Measurements from ENCODE around the gene C16orf78. TPM values are rescaled to one million over a fixed set of nuclear protein-coding genes. Genes with fewer than 3 reads are reported as not detected.
A peak's percentile ranks its signal among the peaks of the same experiment; 100 is the strongest.

C16orf78 gene
- total and polyA plus RNA-seq, 7 donors: not detected

DNA sequence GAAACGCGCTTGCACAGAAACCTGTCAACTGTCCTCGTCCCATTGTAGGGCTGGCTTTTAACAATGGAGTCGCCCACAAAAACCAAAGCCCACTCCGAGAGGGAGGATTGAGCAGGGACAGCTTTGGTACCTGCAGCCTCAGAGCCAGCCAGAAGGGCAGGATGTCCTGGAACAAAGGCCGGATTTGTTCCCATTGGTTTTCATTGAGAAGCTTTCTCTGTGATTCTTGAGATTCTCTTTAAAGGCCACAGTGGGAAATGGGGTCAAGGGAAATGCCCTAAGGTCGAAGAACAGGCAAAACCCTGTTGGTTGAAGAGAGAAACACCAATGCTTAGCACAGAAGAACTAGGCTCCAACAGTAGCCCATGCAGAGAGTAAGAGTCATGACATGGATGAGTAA is 65.4 kb downstream of the C16orf78 start:
- no peaks in the 10 kb centered on the region for H3K9me3 ChIP-seq
- H3K4me3 ChIP-seq: no peak overlapping the region
- no peaks in the 10 kb centered on the region for H3K4me1 ChIP-seq
- no peak overlapping the region for H3K27ac ChIP-seq
- peak; percentile 19 for DNase-seq
- H3K27me3 ChIP-seq: peaks cover 0 to 8% (median 0%) of the 10 kb centered on the region in 3 donors
- 80 to 90% methylated on average over 7 of the region's 7 CpGs for WGBS, 2 donors
- H3K36me3 ChIP-seq: no peaks in the 10 kb centered on the region
- intact Hi-C loops (cut with DNase I): no loop called here
- TF ChIP-seq POLR2A (IDR thresholded peaks at IDR 0.05) (no peak), POLR2AphosphoS5 (IDR thresholded peaks at IDR 0.05) (no peak), EP300 (IDR thresholded peaks at IDR 0.05) (no peak)
- TF ChIP-seq, protein P1, sequence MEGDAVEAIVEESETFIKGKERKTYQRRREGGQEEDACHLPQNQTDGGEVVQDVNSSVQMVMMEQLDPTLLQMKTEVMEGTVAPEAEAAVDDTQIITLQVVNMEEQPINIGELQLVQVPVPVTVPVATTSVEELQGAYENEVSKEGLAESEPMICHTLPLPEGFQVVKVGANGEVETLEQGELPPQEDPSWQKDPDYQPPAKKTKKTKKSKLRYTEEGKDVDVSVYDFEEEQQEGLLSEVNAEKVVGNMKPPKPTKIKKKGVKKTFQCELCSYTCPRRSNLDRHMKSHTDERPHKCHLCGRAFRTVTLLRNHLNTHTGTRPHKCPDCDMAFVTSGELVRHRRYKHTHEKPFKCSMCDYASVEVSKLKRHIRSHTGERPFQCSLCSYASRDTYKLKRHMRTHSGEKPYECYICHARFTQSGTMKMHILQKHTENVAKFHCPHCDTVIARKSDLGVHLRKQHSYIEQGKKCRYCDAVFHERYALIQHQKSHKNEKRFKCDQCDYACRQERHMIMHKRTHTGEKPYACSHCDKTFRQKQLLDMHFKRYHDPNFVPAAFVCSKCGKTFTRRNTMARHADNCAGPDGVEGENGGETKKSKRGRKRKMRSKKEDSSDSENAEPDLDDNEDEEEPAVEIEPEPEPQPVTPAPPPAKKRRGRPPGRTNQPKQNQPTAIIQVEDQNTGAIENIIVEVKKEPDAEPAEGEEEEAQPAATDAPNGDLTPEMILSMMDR (IDR thresholded peaks at IDR 0.05): no peak

DNA sequence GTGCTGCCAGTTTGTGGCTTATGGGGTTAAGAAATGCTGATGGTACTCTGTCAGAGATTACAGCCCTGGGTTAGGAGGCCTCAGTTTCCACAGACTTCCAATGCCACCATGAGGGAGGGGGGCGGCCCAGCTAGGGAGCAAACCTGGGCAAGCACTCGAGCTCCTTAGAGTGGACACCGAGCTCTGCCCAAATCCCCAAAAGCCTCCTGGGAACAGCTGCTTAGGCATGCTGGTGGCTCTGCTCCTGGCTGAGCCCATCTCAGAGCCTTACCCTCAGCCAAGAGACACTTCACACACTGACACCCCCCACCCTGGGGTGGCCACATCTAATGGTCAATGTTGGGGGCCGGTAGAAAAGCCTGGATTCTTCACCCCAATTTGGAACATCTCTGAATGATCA is 66.1 kb downstream of the C16orf78 start:
- Histone ChIP-seq H3K9me3 (no peaks in the 10 kb centered on the region), H3K36me3 (no peaks in the 10 kb centered on the region), H3K4me3 (no peak overlapping the region), H3K27ac (no peak overlapping the region), H3K27me3 (peaks cover 0 to 8% (median 0%) of the 10 kb centered on the region in 3 donors), H3K4me1 (no peaks in the 10 kb centered on the region)
- intact Hi-C loops (cut with DNase I): no loop called here
- TF ChIP-seq POLR2A (IDR thresholded peaks at IDR 0.05) (no peak), POLR2AphosphoS5 (IDR thresholded peaks at IDR 0.05) (no peak), EP300 (IDR thresholded peaks at IDR 0.05) (no peak)
- TF ChIP-seq, protein P1 (IDR thresholded peaks at IDR 0.05): no peak
- DNase-seq: peak; percentile 38
- WGBS, 2 donors: 91 to 93% methylated on average over 4 of the region's 4 CpGs

DNA sequence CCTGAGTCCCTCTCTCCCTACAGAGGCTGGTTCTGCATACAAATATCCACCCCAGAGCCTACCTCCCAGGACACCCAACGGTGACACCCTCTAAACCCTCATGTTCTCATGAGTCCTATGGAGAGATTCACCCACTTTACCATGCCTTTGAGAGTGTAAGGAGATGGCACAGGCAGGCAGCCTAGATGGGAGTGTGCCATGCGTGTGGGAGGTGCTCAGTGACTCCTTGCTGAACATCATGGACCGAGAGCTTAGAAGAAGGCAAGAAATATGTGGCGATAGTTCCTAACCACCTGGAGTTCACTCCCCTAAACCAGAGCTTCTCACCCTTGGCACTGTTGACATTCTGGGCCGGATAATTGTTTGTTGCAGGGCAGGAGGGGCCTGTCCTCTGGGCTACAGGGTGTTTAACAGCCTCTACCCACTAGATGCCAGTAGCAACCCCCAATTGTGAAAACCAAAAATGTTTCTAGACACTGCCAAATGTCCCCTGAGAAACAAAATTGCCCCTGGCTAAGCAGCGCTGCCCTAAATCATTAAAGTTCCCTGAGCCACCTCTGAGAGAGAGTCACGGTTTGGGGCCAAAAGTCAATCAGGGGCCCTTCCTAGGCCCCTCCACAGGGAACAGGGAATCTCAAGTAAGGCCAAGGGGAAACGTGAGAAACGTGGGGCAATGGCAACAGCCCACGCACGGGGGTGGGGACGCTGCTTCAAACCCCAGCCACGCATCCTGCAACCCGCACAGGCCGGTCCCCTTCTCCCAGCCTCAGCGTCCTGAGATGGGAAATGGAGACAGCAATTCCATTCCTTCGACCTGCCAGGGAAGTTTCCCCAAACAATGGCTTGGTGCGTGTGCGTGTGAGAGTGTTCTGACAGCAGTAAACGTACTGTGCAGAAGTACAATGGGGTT is 66.8 kb downstream of the C16orf78 start:
- Histone ChIP-seq H3K4me3 (no peak overlapping the region), H3K36me3 (no peaks in the 10 kb centered on the region), H3K27ac (no peak overlapping the region), H3K4me1 (no peaks in the 10 kb centered on the region), H3K9me3 (no peaks in the 10 kb centered on the region), H3K27me3 (peaks cover 0 to 8% (median 0%) of the 10 kb centered on the region in 3 donors)
- intact Hi-C loops (cut with DNase I): no loop called here
- 73 to 77% methylated on average over 20 of the region's 20 CpGs for WGBS, 2 donors
- peak; percentile 24 for DNase-seq
- no peak for TF ChIP-seq POLR2A (IDR thresholded peaks at IDR 0.05)
- TF ChIP-seq, protein P1 (IDR thresholded peaks at IDR 0.05): no peak
- no peak for TF ChIP-seq POLR2AphosphoS5 (IDR thresholded peaks at IDR 0.05)
- no peak for TF ChIP-seq EP300 (IDR thresholded peaks at IDR 0.05)

DNA sequence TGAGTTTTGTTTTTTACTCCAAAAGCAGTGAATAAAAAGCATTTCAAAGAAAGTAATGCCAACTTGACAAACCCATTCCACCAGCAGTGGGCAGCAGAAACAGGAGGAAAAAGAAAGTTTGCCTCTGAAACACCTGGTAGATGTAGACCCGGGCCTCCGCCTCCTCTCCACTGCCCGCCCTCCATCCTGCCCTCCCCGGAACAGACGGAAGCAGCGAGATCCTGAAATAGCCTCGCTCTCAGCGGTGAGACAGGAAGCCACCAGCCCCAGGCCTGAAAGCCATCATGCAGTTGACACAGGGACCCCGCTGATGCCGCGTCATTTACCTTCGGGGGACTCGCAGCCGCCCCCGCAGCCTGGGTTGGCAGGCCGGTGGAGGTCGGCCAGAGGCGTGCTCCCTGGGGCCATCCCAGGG is 67.8 kb downstream of the C16orf78 start:
- no peak for TF ChIP-seq POLR2AphosphoS5 (IDR thresholded peaks at IDR 0.05)
- no peak for TF ChIP-seq EP300 (IDR thresholded peaks at IDR 0.05)
- TF ChIP-seq, protein P1 (IDR thresholded peaks at IDR 0.05): no peak
- no peak for TF ChIP-seq POLR2A (IDR thresholded peaks at IDR 0.05)
- Histone ChIP-seq H3K27me3 (peaks cover 0 to 8% (median 0%) of the 10 kb centered on the region in 3 donors), H3K36me3 (no peaks in the 10 kb centered on the region), H3K27ac (no peak overlapping the region), H3K9me3 (no peaks in the 10 kb centered on the region), H3K4me1 (no peaks in the 10 kb centered on the region), H3K4me3 (no peak overlapping the region)
- intact Hi-C loops (cut with DNase I): no loop called here
- DNase-seq: no peak
- WGBS, 2 donors: 16 to 49% methylated on average over 18 of the region's 18 CpGs
